Osteoblast (primary cell): ENCODE measurements around the gene ZNF189. TPM values are rescaled to one million over a fixed set of nuclear protein-coding genes. Genes with fewer than 3 reads are reported as not detected.

Experiments
- DNase-seq: peaks from one replicate; pipeline ENCODE4 v3.0.0; 2011; ENCODE audit warnings: low spot score, mixed read lengths; ENCODE audit not compliant: insufficient read length; ENCODE audit errors: missing footprints
- H2AFZ ChIP-seq: 2 replicates; pipeline ENCODE4 v1.6.0; 2011; ENCODE audit warnings: mild to moderate bottlenecking, low read length
- H3K27ac ChIP-seq: 2 replicates; pipeline ENCODE4 v1.5.1; 2011; ENCODE audit warnings: mild to moderate bottlenecking, low read depth, low read length, moderate library complexity
- H3K27me3 ChIP-seq: 2 replicates; pipeline ENCODE4 v1.6.0; 2012; ENCODE audit warnings: mild to moderate bottlenecking, control low read depth, inconsistent platforms, low read length, moderate library complexity; ENCODE audit not compliant: insufficient read depth
- H3K36me3 ChIP-seq: 2 replicates; pipeline ENCODE4 v1.5.1; 2011; ENCODE audit warnings: mild to moderate bottlenecking, low read length, control low read depth, moderate library complexity; ENCODE audit not compliant: insufficient read depth
- H3K4me1 ChIP-seq: 2 replicates; pipeline ENCODE4 v1.5.1; 2011; ENCODE audit warnings: mild to moderate bottlenecking, low read length, control low read depth, moderate library complexity; ENCODE audit not compliant: insufficient read depth
- H3K4me2 ChIP-seq: 2 replicates; pipeline ENCODE4 v1.6.0; 2011; ENCODE audit warnings: mild to moderate bottlenecking, low read length; ENCODE audit not compliant: insufficient read depth
- H3K4me3 ChIP-seq: fragments of 200-600 bp; sonication (generic); 3 replicates; pipeline ENCODE4 v1.5.1; 2012; ENCODE audit warnings: mild to moderate bottlenecking, low read length, inconsistent platforms; ENCODE audit not compliant: insufficient read depth
- H3K79me2 ChIP-seq: 2 replicates; pipeline ENCODE4 v1.6.0; 2012; ENCODE audit warnings: mild to moderate bottlenecking, low read length, control low read depth, inconsistent platforms; ENCODE audit not compliant: insufficient read depth
- H3K9me3 ChIP-seq: 2 replicates; pipeline ENCODE4 v1.5.1; 2011; ENCODE audit warnings: low read depth, low read length, control low read depth
- H4K20me1 ChIP-seq: 2 replicates; pipeline ENCODE4 v1.6.0; 2012; ENCODE audit warnings: mild to moderate bottlenecking, low read length, control low read depth; ENCODE audit not compliant: insufficient read depth
- total RNA-seq: library from RNA; depleted of rRNA; stranded (reverse); fragments of >200 nt; gene quantifications from 2 replicates; pipeline ENCODE4 v1.2.3, GENCODE V29; 2012
- TF ChIP-seq, protein P1 (sequence below): IDR thresholded peaks from 2 replicates; pipeline ENCODE4 v1.5.1; 2011; ENCODE audit warnings: mild to moderate bottlenecking, low read depth, low read length, moderate library complexity; ENCODE audit errors: extremely low read depth

Gene ZNF189
- total RNA-seq, 1 donor: 17.7 TPM

DNA sequence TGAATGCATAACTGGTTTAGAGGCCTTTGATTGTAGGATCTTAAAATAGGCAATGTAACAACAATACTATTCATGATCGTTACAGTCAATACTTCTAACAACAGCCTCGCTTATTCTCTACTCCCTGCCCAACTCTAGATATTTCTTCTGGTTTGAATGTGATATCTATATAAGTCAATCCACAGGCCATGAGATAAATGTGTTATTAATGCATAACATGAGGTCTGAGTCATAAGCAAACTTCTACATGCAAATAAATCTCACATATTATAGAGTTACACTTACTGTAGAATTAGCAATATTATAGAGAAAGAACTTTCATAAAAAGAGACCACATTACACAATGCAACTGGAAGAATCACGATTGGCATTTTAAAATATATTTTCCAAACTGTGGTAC is 39.9 kb downstream of the ZNF189 start:
- Histone ChIP-seq H3K79me2 (no peaks in the 10 kb centered on the region), H2AFZ (no peak overlapping the region), H3K4me3 (no peak overlapping the region), H3K4me2 (no peak overlapping the region), H3K9me3 (no peaks in the 10 kb centered on the region), H3K4me1 (no peaks in the 10 kb centered on the region), H3K27ac (no peak overlapping the region), H3K27me3 (no peaks in the 10 kb centered on the region), H3K36me3 (no peaks in the 10 kb centered on the region), H4K20me1 (no peaks in the 10 kb centered on the region)
- no peak for DNase-seq
- TF ChIP-seq, protein P1, sequence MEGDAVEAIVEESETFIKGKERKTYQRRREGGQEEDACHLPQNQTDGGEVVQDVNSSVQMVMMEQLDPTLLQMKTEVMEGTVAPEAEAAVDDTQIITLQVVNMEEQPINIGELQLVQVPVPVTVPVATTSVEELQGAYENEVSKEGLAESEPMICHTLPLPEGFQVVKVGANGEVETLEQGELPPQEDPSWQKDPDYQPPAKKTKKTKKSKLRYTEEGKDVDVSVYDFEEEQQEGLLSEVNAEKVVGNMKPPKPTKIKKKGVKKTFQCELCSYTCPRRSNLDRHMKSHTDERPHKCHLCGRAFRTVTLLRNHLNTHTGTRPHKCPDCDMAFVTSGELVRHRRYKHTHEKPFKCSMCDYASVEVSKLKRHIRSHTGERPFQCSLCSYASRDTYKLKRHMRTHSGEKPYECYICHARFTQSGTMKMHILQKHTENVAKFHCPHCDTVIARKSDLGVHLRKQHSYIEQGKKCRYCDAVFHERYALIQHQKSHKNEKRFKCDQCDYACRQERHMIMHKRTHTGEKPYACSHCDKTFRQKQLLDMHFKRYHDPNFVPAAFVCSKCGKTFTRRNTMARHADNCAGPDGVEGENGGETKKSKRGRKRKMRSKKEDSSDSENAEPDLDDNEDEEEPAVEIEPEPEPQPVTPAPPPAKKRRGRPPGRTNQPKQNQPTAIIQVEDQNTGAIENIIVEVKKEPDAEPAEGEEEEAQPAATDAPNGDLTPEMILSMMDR: no peak

DNA sequence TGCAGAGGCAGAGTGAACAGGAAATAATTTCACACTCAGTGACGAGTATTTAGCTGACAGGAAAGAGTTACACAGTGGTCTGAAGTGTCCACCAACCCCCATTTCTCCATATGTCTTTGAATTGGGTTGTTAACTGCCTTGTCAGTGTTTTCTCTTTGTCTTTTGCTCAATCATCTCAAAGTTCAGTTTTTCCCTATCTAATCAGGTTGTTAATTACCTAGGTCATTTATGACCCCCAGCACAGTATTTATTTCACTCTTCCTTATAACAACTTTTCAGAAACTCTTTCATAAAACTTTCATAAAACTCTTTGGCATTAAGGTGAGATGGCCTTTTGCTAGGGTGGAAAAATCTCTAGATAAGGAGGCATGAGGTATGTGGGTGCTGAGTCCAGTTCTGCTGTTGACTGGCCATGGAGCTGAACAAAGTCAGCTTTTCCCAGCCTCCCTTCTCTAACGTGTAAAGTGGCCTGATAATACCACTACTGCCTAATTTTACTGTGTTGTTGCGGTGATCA is 42.1 kb downstream of the ZNF189 start:
- TF ChIP-seq, protein P1: no peak
- H3K27me3 ChIP-seq: no peaks in the 10 kb centered on the region

DNA sequence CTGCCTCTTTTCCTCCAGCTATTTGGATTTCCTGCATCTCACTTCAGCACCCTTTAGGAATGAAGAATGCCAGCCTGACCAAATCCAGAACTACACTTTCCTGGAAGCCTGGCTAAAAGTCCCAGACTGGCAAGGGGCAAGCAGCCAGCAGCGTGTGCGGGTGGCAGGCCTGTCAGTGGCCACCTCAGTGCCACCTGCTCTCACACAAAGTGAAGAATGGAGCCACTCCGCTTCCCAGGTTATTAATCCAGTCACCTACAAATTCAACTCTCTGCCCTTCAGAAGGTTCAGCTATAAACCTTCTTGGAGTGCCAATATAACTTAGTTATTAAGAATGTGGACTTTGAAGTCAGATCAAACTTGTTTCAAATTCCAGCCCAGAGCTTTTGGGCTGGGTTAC is 43.7 kb downstream of the ZNF189 start:
- no peaks in the 10 kb centered on the region for H3K27me3 ChIP-seq
- H4K20me1 ChIP-seq: no peaks in the 10 kb centered on the region
- no peak overlapping the region for H3K27ac ChIP-seq
- DNase-seq: no peak
- H2AFZ ChIP-seq: no peak overlapping the region
- no peaks in the 10 kb centered on the region for H3K79me2 ChIP-seq
- TF ChIP-seq, protein P1: no peak
- no peaks in the 10 kb centered on the region for H3K9me3 ChIP-seq
- H3K4me1 ChIP-seq: no peaks in the 10 kb centered on the region
- H3K4me2 ChIP-seq: no peak overlapping the region
- no peak overlapping the region for H3K4me3 ChIP-seq
- no peaks in the 10 kb centered on the region for H3K36me3 ChIP-seq

More for the DNA sequence above, 42.1 kb downstream of the ZNF189 start:
- Histone ChIP-seq H4K20me1 (no peaks in the 10 kb centered on the region), H3K4me2 (no peak overlapping the region), H3K9me3 (no peaks in the 10 kb centered on the region), H2AFZ (no peak overlapping the region), H3K4me3 (no peak overlapping the region), H3K79me2 (no peaks in the 10 kb centered on the region), H3K27ac (no peak overlapping the region), H3K36me3 (no peaks in the 10 kb centered on the region), H3K4me1 (no peaks in the 10 kb centered on the region)
- no peak for DNase-seq

DNA sequence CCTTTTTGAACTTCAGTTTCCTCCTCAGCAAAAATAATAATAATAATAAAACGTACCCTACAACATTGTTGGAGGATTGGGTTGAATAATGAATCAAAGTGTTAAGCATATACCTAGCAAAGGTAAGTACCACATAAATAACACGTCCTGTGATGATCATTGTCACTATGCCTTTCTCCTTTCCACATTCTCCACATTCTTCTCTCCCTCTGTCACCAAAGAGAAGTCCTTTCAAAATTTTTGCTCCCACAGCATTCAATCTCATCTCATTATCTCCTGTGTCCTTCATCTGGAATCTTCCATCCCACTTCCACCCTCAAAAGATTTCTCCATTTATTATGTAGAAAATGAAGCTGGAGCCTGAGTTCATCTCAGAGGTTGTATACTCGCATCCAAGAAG is 44.1 kb downstream of the ZNF189 start:
- H3K27me3 ChIP-seq: no peaks in the 10 kb centered on the region
- no peak overlapping the region for H3K27ac ChIP-seq
- no peaks in the 10 kb centered on the region for H3K79me2 ChIP-seq
- H2AFZ ChIP-seq: no peak overlapping the region
- no peaks in the 10 kb centered on the region for H3K4me1 ChIP-seq
- TF ChIP-seq, protein P1: no peak
- H3K4me2 ChIP-seq: no peak overlapping the region
- no peaks in the 10 kb centered on the region for H3K36me3 ChIP-seq
- H4K20me1 ChIP-seq: no peaks in the 10 kb centered on the region
- no peaks in the 10 kb centered on the region for H3K9me3 ChIP-seq
- DNase-seq: no peak
- no peak overlapping the region for H3K4me3 ChIP-seq
